ENCODE results near the gene NFXL1. TPM values are rescaled to one million over a fixed set of nuclear protein-coding genes. Genes with fewer than 3 reads are reported as not detected.
A peak's percentile ranks its signal among the peaks of the same experiment; 100 is the strongest.

The NFXL1 gene
- total RNA-seq, 4 donors from 2014 or later = 10.8 to 21.6 (median 16.3) TPM

DNA sequence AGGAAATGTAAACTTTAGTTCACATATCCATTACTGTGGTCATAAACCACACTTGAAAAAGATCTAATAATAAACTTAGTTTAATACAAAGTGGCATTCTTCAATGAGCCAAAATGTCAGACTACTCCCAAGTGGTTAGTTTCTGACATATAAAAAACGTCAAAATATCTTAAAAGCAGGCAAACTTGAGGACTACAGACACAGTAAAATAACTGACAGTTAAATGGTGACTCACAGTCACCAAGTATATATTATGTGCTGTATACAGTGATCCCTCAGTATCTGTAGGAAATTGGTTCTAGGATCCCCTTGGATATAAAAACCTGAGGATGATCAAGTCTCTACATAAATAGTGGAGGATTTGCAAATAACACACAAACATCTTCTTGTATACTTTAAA, 64.9 kb downstream of the NFXL1 start:
- Histone ChIP-seq H3K36me3 (peaks cover 7% of the 10 kb centered on the region), H3K4me1 (peaks cover 16% of the 10 kb centered on the region), H3K27me3 (no peaks in the 10 kb centered on the region), H3K4me3 (no peak overlapping the region), H3K9me3 (no peaks in the 10 kb centered on the region), H3K27ac (no peak overlapping the region)
- no peak for DNase-seq (ENCODE audit: low spot score in 2 of 2)
- 63% methylated on average over 1 of the region's 1 CpG for WGBS
- TF ChIP-seq, protein P1, sequence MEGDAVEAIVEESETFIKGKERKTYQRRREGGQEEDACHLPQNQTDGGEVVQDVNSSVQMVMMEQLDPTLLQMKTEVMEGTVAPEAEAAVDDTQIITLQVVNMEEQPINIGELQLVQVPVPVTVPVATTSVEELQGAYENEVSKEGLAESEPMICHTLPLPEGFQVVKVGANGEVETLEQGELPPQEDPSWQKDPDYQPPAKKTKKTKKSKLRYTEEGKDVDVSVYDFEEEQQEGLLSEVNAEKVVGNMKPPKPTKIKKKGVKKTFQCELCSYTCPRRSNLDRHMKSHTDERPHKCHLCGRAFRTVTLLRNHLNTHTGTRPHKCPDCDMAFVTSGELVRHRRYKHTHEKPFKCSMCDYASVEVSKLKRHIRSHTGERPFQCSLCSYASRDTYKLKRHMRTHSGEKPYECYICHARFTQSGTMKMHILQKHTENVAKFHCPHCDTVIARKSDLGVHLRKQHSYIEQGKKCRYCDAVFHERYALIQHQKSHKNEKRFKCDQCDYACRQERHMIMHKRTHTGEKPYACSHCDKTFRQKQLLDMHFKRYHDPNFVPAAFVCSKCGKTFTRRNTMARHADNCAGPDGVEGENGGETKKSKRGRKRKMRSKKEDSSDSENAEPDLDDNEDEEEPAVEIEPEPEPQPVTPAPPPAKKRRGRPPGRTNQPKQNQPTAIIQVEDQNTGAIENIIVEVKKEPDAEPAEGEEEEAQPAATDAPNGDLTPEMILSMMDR (IDR thresholded peaks at IDR 0.05) = no peak

DNA sequence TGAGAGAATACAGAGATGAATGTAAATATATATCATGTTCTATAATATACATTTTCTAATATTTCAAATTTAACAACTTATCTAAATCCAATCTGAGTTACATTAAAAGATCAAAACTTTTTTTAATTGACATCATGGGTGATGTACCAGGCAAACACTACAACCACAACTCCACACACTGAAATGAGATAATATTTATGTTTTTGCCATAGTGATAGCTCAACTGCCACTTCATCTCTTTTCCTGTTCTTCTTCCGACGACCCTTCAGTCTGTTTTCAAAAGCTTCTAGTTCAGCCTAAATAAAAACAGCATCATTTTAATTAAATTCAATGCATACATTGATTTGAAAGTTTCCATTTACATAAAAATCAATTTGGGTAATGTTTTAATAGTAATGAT, 66.3 kb downstream of the NFXL1 start:
- 85% methylated on average over 2 of the region's 2 CpGs for WGBS
- Histone ChIP-seq H3K4me1 (peaks cover 9% of the 10 kb centered on the region), H3K4me3 (no peak overlapping the region), H3K36me3 (peaks cover 13% of the 10 kb centered on the region), H3K27me3 (no peaks in the 10 kb centered on the region), H3K9me3 (no peaks in the 10 kb centered on the region), H3K27ac (no peak overlapping the region)
- TF ChIP-seq, protein P1 (IDR thresholded peaks at IDR 0.05) = no peak
- TF ChIP-seq POLR2AphosphoS5 (IDR thresholded peaks at IDR 0.05) (no peak), POLR2A (IDR thresholded peaks at IDR 0.05) (no peak), EP300 (IDR thresholded peaks at IDR 0.05) (no peak)
- DNase-seq (ENCODE audit: low spot score in 2 of 2) = no peak

DNA sequence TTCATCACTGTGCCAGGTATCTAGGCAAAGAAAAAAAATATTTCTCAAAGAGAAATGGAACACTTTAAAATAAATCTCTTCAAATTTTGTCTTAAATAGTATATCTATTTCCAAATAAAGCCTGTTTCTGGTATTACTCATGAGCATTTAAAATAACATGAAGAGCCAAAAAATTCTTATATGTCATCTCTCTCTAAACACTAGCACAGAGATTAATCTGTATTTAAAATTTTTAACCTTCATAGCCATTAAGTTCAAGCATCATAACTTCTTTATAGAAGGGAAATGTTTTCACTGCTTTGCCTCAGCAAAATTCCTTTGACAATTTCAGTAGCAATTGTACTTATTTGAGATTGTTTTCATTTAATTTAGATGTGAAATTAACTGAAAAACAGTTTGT, 71.4 kb downstream of the NFXL1 start:
- no peak overlapping the region for H3K27ac ChIP-seq
- no peak for TF ChIP-seq POLR2A (IDR thresholded peaks at IDR 0.05)
- no peak for TF ChIP-seq EP300 (IDR thresholded peaks at IDR 0.05)
- TF ChIP-seq, protein P1 (IDR thresholded peaks at IDR 0.05) = no peak
- no peak for TF ChIP-seq POLR2AphosphoS5 (IDR thresholded peaks at IDR 0.05)
- H3K27me3 ChIP-seq = no peaks in the 10 kb centered on the region
- H3K36me3 ChIP-seq = peaks cover 21% of the 10 kb centered on the region
- H3K9me3 ChIP-seq = no peaks in the 10 kb centered on the region
- H3K4me1 ChIP-seq = peaks cover 13% of the 10 kb centered on the region
- no peak overlapping the region for H3K4me3 ChIP-seq
- DNase-seq (ENCODE audit: low spot score in 2 of 2) = no peak

DNA sequence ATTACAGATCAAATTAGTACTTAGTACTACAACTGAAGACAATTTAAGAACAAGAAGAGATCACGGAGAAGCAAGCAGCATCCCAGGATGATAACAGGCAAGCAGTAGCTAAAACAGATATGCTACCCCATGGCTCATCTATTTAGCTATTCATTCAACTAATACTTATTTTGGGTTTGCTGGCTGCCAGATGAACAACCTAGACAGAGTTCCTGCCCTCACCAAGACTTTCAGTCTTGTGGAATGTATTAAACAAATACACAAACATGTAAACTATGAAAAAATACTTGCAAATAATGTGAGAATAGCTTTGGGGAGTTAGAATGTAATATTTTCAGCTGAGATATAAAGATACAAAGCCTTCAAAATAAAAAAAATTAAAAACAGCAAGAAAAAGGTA, 74.1 kb downstream of the NFXL1 start:
- 84% methylated on average over 1 of the region's 1 CpG for WGBS
- DNase-seq (ENCODE audit: low spot score in 2 of 2) = no peak
- Histone ChIP-seq H3K36me3 (peaks cover 16% of the 10 kb centered on the region), H3K4me1 (peaks cover 37% of the 10 kb centered on the region), H3K9me3 (no peaks in the 10 kb centered on the region), H3K4me3 (no peak overlapping the region), H3K27ac (no peak overlapping the region), H3K27me3 (peaks cover 3% of the 10 kb centered on the region)
- TF ChIP-seq POLR2AphosphoS5 (IDR thresholded peaks at IDR 0.05) (no peak), POLR2A (IDR thresholded peaks at IDR 0.05) (no peak), EP300 (IDR thresholded peaks at IDR 0.05) (no peak)
- TF ChIP-seq, protein P1 (IDR thresholded peaks at IDR 0.05) = no peak

DNA sequence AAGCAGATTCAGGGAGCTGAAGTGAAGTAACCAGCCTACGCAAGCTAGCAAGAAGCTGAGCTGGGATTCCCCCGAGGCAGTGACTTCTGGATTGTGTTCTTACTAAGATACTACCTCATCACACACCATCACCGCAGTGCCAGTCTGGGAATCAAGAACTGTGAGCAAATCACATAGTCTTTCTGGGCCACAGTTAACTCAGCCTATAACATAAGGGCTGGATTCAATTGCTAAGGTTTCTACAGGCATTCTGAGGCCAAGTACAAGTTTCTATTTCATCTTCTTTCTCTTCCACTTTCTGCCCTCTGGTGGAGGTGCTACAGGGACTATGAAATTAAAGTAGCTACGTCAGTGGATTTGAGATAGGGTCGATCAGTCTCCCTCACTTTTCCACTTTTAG, 75.1 kb downstream of the NFXL1 start:
- Histone ChIP-seq H3K4me3 (no peak overlapping the region), H3K9me3 (no peaks in the 10 kb centered on the region), H3K27ac (no peak overlapping the region), H3K27me3 (peaks cover 3% of the 10 kb centered on the region), H3K36me3 (peaks cover 16% of the 10 kb centered on the region), H3K4me1 (peaks cover 37% of the 10 kb centered on the region)
- TF ChIP-seq EP300 (IDR thresholded peaks at IDR 0.05) (no peak), POLR2A (IDR thresholded peaks at IDR 0.05) (no peak), POLR2AphosphoS5 (IDR thresholded peaks at IDR 0.05) (no peak)
- TF ChIP-seq, protein P1 (IDR thresholded peaks at IDR 0.05) = no peak
- 48% methylated on average over 5 of the region's 5 CpGs for WGBS
- DNase-seq (ENCODE audit: low spot score in 2 of 2) = peak in 1 of 2 donors; percentile 79
